ENCODE data around the gene RICTOR.
A peak's percentile ranks its signal among the peaks of the same experiment; 100 is the strongest.

Gene RICTOR

GRCh38 chr5:38926121-38926520 is 148.1 kb downstream of the RICTOR start:
- no peak for TF ChIP-seq CTCF (IDR thresholded peaks at IDR 0.05; ENCODE audit: low read depth, low read length, missing control alignments)
- DNase-seq (ENCODE audit: extremely low read depth, low read depth) = no peak
- H3K4me3 ChIP-seq (replicated peaks; ENCODE audit: low read depth, low read length) = no peak overlapping the region

GRCh38 chr5:38925154-38925925 is 148.9 kb downstream of the RICTOR start:
- no peak overlapping the region for H3K4me3 ChIP-seq (replicated peaks; ENCODE audit: low read depth, low read length)
- no peak for TF ChIP-seq CTCF (IDR thresholded peaks at IDR 0.05; ENCODE audit: low read depth, low read length, missing control alignments)
- no peak for DNase-seq (ENCODE audit: extremely low read depth, low read depth)

GRCh38 chr5:38923661-38924451 is 150.3 kb downstream of the RICTOR start:
- TF ChIP-seq CTCF (IDR thresholded peaks at IDR 0.05; ENCODE audit: low read depth, low read length, missing control alignments) = no peak
- no peak for DNase-seq (ENCODE audit: extremely low read depth, low read depth)
- H3K4me3 ChIP-seq (replicated peaks; ENCODE audit: low read depth, low read length) = no peak overlapping the region

GRCh38 chr5:38922199-38922598 is 152.0 kb downstream of the RICTOR start:
- no peak overlapping the region for H3K4me3 ChIP-seq (replicated peaks; ENCODE audit: low read depth, low read length)
- TF ChIP-seq CTCF (IDR thresholded peaks at IDR 0.05; ENCODE audit: low read depth, low read length, missing control alignments) = peak; percentile 74
- DNase-seq (ENCODE audit: extremely low read depth, low read depth) = no peak

- no peak for DNase-seq (ENCODE audit: extremely low read depth, low read depth)
- no peak for TF ChIP-seq CTCF (IDR thresholded peaks at IDR 0.05; ENCODE audit: low read depth, low read length, missing control alignments)
Observed at GRCh38 chr5:38921174-38921573, 153.0 kb downstream of the RICTOR start.

GRCh38 chr5:38916802-38917201 is 157.4 kb downstream of the RICTOR start:
- no peak for DNase-seq (ENCODE audit: extremely low read depth, low read depth)
- H3K4me3 ChIP-seq (replicated peaks; ENCODE audit: low read depth, low read length) = no peak overlapping the region
- no peak for TF ChIP-seq CTCF (IDR thresholded peaks at IDR 0.05; ENCODE audit: low read depth, low read length, missing control alignments)

More at GRCh38 chr5:38921174-38921573, 153.0 kb downstream of the RICTOR start:
- H3K4me3 ChIP-seq (replicated peaks; ENCODE audit: low read depth, low read length) = no peak overlapping the region

Data from HFF-Myc (cell line).